ENCODE results near the gene NR6A1. TPM values are rescaled to one million over a fixed set of nuclear protein-coding genes. Genes with fewer than 3 reads are reported as not detected.

The NR6A1 gene
- total RNA-seq, 1 experiment from 2014 or later: 164 TPM

DNA sequence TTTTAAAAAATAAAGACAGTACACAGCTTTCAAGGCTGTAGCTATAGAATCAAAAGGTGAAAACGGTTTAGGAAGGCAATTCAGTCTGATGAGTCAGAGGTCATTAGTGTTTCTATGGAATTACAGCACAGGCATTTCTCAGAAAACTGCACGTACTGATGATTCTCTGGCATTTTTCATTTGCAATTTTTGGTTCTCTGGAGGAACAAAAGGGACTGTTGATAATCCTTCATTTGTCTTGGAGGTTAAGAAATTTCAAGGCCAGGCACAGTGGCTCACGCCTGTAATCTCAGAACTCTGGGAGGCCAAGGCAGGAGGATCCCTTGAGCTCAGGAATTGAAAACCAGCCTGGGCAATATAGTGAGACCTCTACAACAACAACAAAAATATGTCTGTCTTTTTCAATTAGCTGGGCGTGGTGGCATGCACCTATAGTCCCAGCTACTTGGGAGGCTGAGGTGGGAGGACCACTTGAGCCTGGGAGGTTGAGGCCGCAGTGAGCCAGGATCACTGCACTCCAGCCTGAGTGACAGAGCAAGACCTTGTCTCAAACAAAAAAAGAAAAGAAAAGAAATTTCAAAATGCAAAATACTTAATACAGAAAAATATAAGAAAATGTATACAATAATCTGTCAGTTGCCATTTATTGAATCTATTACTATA is 27.3 kb downstream of the NR6A1 start:
- Mint-ChIP-seq H3K9me3 (no peaks in the 10 kb centered on the region), H3K36me3 (peaks cover 7% of the 10 kb centered on the region), H3K4me3 (no peak overlapping the region), H3K27ac (no peak overlapping the region), H3K4me1 (peaks cover 46% of the 10 kb centered on the region), H3K27me3 (ENCODE audit: low read depth) (no peaks in the 10 kb centered on the region)
- ChIA-PET CTCF (interaction anchor here (0.7 to 2.6 kb wide), 7 partner anchors 10 to 192 kb away, joined by 5 to 13 read pairs (median 6); partner anchors contain the start of gene WDR38), POLR2A (interaction anchor here (0.5 to 1.1 kb wide), 2 partner anchors 26 to 112 kb away, joined by 3 to 4 read pairs; no protein-coding TSS in a partner anchor)
- ATAC-seq (no peak), DNase-seq (ENCODE audit: low spot score) (no peak)
- TF ChIP-seq ELF4 (CRISPR knock-in tag; IDR thresholded peaks at IDR 0.05; ENCODE audit: low read depth) (no peak), EMX1 (CRISPR knock-in tag; IDR thresholded peaks at IDR 0.05) (no peak), ZNF121 (CRISPR knock-in tag; IDR thresholded peaks at IDR 0.05) (peak; percentile 30; the same call in 1 of the 2 replicates)

DNA sequence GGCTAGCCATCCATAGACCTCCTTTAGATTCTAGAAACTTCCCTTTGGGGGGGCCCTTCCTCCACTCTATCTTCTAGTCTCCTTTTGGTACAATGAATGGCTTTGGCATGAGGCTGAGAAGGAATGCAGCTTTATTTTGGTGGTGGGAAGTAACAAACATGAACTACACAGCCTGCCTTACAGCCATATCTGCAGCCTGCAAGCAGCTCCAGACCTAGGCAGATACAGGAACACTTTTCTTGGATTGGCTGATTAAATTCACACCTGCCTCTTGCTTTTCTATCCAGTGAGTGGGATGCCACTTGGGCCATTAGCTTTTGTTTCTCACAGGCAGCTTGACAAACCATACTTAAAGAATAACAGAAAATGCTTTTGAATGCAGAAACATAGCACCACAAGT is 28.2 kb downstream of the NR6A1 start:
- no peak for TF ChIP-seq ZNF232 (CRISPR knock-in tag; IDR thresholded peaks at IDR 0.05)
- TF ChIP-seq, protein P1, sequence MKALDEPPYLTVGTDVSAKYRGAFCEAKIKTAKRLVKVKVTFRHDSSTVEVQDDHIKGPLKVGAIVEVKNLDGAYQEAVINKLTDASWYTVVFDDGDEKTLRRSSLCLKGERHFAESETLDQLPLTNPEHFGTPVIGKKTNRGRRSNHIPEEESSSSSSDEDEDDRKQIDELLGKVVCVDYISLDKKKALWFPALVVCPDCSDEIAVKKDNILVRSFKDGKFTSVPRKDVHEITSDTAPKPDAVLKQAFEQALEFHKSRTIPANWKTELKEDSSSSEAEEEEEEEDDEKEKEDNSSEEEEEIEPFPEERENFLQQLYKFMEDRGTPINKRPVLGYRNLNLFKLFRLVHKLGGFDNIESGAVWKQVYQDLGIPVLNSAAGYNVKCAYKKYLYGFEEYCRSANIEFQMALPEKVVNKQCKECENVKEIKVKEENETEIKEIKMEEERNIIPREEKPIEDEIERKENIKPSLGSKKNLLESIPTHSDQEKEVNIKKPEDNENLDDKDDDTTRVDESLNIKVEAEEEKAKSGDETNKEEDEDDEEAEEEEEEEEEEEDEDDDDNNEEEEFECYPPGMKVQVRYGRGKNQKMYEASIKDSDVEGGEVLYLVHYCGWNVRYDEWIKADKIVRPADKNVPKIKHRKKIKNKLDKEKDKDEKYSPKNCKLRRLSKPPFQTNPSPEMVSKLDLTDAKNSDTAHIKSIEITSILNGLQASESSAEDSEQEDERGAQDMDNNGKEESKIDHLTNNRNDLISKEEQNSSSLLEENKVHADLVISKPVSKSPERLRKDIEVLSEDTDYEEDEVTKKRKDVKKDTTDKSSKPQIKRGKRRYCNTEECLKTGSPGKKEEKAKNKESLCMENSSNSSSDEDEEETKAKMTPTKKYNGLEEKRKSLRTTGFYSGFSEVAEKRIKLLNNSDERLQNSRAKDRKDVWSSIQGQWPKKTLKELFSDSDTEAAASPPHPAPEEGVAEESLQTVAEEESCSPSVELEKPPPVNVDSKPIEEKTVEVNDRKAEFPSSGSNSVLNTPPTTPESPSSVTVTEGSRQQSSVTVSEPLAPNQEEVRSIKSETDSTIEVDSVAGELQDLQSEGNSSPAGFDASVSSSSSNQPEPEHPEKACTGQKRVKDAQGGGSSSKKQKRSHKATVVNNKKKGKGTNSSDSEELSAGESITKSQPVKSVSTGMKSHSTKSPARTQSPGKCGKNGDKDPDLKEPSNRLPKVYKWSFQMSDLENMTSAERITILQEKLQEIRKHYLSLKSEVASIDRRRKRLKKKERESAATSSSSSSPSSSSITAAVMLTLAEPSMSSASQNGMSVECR (CRISPR knock-in tag; IDR thresholded peaks at IDR 0.05; ENCODE audit: borderline replicate concordance): no peak
- TF ChIP-seq PRRX2 (CRISPR knock-in tag; IDR thresholded peaks at IDR 0.05): no peak
- TF ChIP-seq, protein P2, sequence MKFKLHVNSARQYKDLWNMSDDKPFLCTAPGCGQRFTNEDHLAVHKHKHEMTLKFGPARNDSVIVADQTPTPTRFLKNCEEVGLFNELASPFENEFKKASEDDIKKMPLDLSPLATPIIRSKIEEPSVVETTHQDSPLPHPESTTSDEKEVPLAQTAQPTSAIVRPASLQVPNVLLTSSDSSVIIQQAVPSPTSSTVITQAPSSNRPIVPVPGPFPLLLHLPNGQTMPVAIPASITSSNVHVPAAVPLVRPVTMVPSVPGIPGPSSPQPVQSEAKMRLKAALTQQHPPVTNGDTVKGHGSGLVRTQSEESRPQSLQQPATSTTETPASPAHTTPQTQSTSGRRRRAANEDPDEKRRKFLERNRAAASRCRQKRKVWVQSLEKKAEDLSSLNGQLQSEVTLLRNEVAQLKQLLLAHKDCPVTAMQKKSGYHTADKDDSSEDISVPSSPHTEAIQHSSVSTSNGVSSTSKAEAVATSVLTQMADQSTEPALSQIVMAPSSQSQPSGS (CRISPR knock-in tag; IDR thresholded peaks at IDR 0.05; ENCODE audit: borderline replicate concordance, low read depth): no peak
- no peak for TF ChIP-seq NFE2L1 (CRISPR knock-in tag; IDR thresholded peaks at IDR 0.05)
- no peak for TF ChIP-seq NR2C2 (CRISPR knock-in tag; IDR thresholded peaks at IDR 0.05)
- TF ChIP-seq, protein P3, sequence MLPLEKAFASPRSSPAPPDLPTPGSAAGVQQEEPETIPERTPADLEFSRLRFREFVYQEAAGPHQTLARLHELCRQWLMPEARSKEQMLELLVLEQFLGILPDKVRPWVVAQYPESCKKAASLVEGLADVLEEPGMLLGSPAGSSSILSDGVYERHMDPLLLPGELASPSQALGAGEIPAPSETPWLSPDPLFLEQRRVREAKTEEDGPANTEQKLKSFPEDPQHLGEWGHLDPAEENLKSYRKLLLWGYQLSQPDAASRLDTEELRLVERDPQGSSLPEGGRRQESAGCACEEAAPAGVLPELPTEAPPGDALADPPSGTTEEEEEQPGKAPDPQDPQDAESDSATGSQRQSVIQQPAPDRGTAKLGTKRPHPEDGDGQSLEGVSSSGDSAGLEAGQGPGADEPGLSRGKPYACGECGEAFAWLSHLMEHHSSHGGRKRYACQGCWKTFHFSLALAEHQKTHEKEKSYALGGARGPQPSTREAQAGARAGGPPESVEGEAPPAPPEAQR (CRISPR knock-in tag; IDR thresholded peaks at IDR 0.05): no peak
- ATAC-seq (no peak), DNase-seq (ENCODE audit: low spot score) (no peak)
- H3K36me3 Mint-ChIP-seq: peaks cover 7% of the 10 kb centered on the region
- CTCF ChIA-PET: interaction anchor here (0.9 to 2.6 kb wide), 7 partner anchors 11 to 206 kb away, joined by 3 to 13 read pairs (median 6); partner anchors contain the start of gene WDR38
- H3K4me1 Mint-ChIP-seq: peaks cover 41% of the 10 kb centered on the region
- POLR2A ChIA-PET: interaction anchor here (0.5 to 1.1 kb wide), 2 partner anchors 113 to 388 kb away, joined by 3 to 4 read pairs; no protein-coding TSS in a partner anchor
- H3K27me3 Mint-ChIP-seq (ENCODE audit: low read depth): no peaks in the 10 kb centered on the region
- no peaks in the 10 kb centered on the region for H3K9me3 Mint-ChIP-seq
- no peak overlapping the region for H3K4me3 Mint-ChIP-seq
- H3K27ac Mint-ChIP-seq: peak overlapping the region; percentile 92

DNA sequence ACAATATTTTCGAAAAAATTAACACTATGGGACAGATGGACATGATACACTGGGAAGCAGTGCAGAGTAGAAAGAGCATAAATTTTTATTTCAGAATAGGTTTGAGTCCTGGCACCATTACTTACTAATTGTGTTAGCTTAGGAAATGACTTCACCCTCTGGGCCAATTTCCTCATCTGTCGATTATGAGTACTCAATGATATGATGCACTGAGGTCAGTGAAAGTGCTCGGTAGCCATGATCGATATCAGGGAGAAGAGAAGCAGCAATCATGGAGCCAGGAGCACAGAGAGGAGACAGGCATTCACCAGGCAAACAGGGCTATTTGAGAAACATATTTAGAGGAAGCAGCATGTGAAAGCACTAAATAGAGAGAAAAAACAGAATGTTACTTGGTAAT is 29.4 kb downstream of the NR6A1 start:
- H3K4me1 Mint-ChIP-seq: peaks cover 34% of the 10 kb centered on the region
- no peak overlapping the region for H3K4me3 Mint-ChIP-seq
- peaks cover 7% of the 10 kb centered on the region for H3K36me3 Mint-ChIP-seq
- H3K27me3 Mint-ChIP-seq (ENCODE audit: low read depth): no peaks in the 10 kb centered on the region
- CTCF ChIA-PET: interaction anchor here (1.1 kb wide), 1 partner anchor 99 kb away, joined by 3 read pairs; no protein-coding TSS in a partner anchor
- H3K27ac Mint-ChIP-seq: peak overlapping the region; percentile 81
- POLR2A ChIA-PET: no interaction called here
- no peak for ATAC-seq
- H3K9me3 Mint-ChIP-seq: no peaks in the 10 kb centered on the region
- DNase-seq (ENCODE audit: low spot score): no peak
- TF ChIP-seq, protein P4, sequence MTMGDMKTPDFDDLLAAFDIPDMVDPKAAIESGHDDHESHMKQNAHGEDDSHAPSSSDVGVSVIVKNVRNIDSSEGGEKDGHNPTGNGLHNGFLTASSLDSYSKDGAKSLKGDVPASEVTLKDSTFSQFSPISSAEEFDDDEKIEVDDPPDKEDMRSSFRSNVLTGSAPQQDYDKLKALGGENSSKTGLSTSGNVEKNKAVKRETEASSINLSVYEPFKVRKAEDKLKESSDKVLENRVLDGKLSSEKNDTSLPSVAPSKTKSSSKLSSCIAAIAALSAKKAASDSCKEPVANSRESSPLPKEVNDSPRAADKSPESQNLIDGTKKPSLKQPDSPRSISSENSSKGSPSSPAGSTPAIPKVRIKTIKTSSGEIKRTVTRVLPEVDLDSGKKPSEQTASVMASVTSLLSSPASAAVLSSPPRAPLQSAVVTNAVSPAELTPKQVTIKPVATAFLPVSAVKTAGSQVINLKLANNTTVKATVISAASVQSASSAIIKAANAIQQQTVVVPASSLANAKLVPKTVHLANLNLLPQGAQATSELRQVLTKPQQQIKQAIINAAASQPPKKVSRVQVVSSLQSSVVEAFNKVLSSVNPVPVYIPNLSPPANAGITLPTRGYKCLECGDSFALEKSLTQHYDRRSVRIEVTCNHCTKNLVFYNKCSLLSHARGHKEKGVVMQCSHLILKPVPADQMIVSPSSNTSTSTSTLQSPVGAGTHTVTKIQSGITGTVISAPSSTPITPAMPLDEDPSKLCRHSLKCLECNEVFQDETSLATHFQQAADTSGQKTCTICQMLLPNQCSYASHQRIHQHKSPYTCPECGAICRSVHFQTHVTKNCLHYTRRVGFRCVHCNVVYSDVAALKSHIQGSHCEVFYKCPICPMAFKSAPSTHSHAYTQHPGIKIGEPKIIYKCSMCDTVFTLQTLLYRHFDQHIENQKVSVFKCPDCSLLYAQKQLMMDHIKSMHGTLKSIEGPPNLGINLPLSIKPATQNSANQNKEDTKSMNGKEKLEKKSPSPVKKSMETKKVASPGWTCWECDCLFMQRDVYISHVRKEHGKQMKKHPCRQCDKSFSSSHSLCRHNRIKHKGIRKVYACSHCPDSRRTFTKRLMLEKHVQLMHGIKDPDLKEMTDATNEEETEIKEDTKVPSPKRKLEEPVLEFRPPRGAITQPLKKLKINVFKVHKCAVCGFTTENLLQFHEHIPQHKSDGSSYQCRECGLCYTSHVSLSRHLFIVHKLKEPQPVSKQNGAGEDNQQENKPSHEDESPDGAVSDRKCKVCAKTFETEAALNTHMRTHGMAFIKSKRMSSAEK (CRISPR knock-in tag; IDR thresholded peaks at IDR 0.05; ENCODE audit: borderline replicate concordance): no peak
- TF ChIP-seq SMAD4 (CRISPR knock-in tag; IDR thresholded peaks at IDR 0.05) (no peak), GRHL2 (CRISPR knock-in tag; IDR thresholded peaks at IDR 0.05; ENCODE audit: insufficient replicate concordance, severe bottlenecking) (no peak)
- TF ChIP-seq, protein P5, sequence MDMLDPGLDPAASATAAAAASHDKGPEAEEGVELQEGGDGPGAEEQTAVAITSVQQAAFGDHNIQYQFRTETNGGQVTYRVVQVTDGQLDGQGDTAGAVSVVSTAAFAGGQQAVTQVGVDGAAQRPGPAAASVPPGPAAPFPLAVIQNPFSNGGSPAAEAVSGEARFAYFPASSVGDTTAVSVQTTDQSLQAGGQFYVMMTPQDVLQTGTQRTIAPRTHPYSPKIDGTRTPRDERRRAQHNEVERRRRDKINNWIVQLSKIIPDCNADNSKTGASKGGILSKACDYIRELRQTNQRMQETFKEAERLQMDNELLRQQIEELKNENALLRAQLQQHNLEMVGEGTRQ (CRISPR knock-in tag; IDR thresholded peaks at IDR 0.05): no peak
- TF ChIP-seq, protein P6, sequence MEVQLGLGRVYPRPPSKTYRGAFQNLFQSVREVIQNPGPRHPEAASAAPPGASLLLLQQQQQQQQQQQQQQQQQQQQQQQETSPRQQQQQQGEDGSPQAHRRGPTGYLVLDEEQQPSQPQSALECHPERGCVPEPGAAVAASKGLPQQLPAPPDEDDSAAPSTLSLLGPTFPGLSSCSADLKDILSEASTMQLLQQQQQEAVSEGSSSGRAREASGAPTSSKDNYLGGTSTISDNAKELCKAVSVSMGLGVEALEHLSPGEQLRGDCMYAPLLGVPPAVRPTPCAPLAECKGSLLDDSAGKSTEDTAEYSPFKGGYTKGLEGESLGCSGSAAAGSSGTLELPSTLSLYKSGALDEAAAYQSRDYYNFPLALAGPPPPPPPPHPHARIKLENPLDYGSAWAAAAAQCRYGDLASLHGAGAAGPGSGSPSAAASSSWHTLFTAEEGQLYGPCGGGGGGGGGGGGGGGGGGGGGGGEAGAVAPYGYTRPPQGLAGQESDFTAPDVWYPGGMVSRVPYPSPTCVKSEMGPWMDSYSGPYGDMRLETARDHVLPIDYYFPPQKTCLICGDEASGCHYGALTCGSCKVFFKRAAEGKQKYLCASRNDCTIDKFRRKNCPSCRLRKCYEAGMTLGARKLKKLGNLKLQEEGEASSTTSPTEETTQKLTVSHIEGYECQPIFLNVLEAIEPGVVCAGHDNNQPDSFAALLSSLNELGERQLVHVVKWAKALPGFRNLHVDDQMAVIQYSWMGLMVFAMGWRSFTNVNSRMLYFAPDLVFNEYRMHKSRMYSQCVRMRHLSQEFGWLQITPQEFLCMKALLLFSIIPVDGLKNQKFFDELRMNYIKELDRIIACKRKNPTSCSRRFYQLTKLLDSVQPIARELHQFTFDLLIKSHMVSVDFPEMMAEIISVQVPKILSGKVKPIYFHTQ (CRISPR knock-in tag; IDR thresholded peaks at IDR 0.05): no peak

Data from WTC11 (cell line).